Liver (tissue), 9 donors: ENCODE measurements around the gene GPR15LG. TPM values are rescaled to one million over a fixed set of nuclear protein-coding genes. Genes with fewer than 3 reads are reported as not detected.

Source experiments
- DNase-seq: peaks from one replicate; pipeline ENCODE4 v3.0.0-alpha.2; 2017; ENCODE audit warnings: low spot score
- H3K27ac ChIP-seq, 2 donors: one replicate each; pipeline ENCODE4 v1.7.0; 2013; ENCODE audit warnings: inconsistent platforms in 2 of 2, low read length in 2 of 2, control low read depth in 1 of 2, low read depth in 1 of 2, mild to moderate bottlenecking in 1 of 2
- H3K27me3 ChIP-seq, 4 donors: one replicate each; pipeline versions ENCODE4 v1.6.1 to v1.7.0; 2013; ENCODE audit warnings: low read length in 3 of 4, inconsistent platforms in 1 of 4, mild to moderate bottlenecking in 1 of 4, moderate library complexity in 1 of 4; ENCODE audit not compliant: control insufficient read depth in 4 of 4, insufficient read depth in 4 of 4
- H3K36me3 ChIP-seq, 4 donors: one replicate each; pipeline versions ENCODE4 v1.6.1 to v1.7.0; 2013; ENCODE audit warnings: low read length in 3 of 4, mild to moderate bottlenecking in 3 of 4, low read depth in 1 of 4, moderate library complexity in 1 of 4; ENCODE audit not compliant: control insufficient read depth in 4 of 4, insufficient read depth in 3 of 4
- H3K4me1 ChIP-seq, 4 donors: one replicate each; pipeline versions ENCODE4 v1.6.1 to v1.7.0; 2013; ENCODE audit warnings: low read length in 3 of 4, mild to moderate bottlenecking in 3 of 4, moderate library complexity in 1 of 4; ENCODE audit not compliant: control insufficient read depth in 4 of 4, insufficient read depth in 4 of 4
- H3K4me3 ChIP-seq, 3 donors: one replicate each; pipeline versions ENCODE4 v1.6.1 to v1.7.0; 2013; ENCODE audit warnings: low read length in 3 of 3, control low read depth in 1 of 3, low read depth in 1 of 3, mild to moderate bottlenecking in 1 of 3
- H3K9ac ChIP-seq, 2 donors: one replicate each; pipeline ENCODE4 v1.7.0; 2013; ENCODE audit warnings: low read length in 2 of 2, mild to moderate bottlenecking in 2 of 2, moderate library complexity in 2 of 2, control low read depth in 1 of 2, low read depth in 1 of 2
- H3K9me3 ChIP-seq, 4 donors: one replicate each; pipeline versions ENCODE4 v1.6.1 to v1.7.0; 2013; ENCODE audit warnings: low read length in 3 of 4; ENCODE audit not compliant: control insufficient read depth in 4 of 4
- ATF3 ChIP-seq: IDR thresholded peaks from 2 replicates; pipeline ENCODE4 v1.6.1; 2016; ENCODE audit warnings: antibody characterized with exemption
- CTCF ChIP-seq: fragments of 150-350 bp; IDR thresholded peaks from 2 replicates; pipeline ENCODE4 v1.5.1; 2017; ENCODE audit warnings: improper control_type of control experiment, low read depth, low read length; ENCODE audit not compliant: missing input control
- EGR1 ChIP-seq, 2 donors: IDR thresholded peaks; 2 replicates each; pipeline ENCODE4 v1.6.1; 2016 to 2018; ENCODE audit warnings: antibody characterized with exemption in 2 of 2, low read depth in 2 of 2
- FOXA1 ChIP-seq: IDR thresholded peaks from 2 replicates; pipeline ENCODE4 v1.6.1; 2016; ENCODE audit warnings: antibody characterized with exemption
- FOXA2 ChIP-seq: IDR thresholded peaks from 2 replicates; pipeline ENCODE4 v1.6.1; 2016; ENCODE audit warnings: antibody characterized with exemption
- GABPA ChIP-seq, 2 donors: IDR thresholded peaks in 1 of 2; conservative IDR thresholded peaks in 1 of 2; 2 replicates each; pipeline ENCODE4 v1.6.1; 2016; ENCODE audit warnings: antibody characterized with exemption in 2 of 2, mild to moderate bottlenecking in 1 of 2, moderate library complexity in 1 of 2
- HNF4A ChIP-seq, 2 donors: conservative IDR thresholded peaks; 2 replicates each; pipeline ENCODE4 v1.6.1; 2016; ENCODE audit warnings: antibody characterized with exemption in 2 of 2, mild to moderate bottlenecking in 2 of 2
- HNF4G ChIP-seq: IDR thresholded peaks from 2 replicates; pipeline ENCODE4 v1.6.1; 2016; ENCODE audit warnings: antibody characterized with exemption
- JUND ChIP-seq, 2 donors: IDR thresholded peaks; 2 replicates each; pipeline ENCODE4 v1.6.1; 2016; ENCODE audit warnings: antibody characterized with exemption in 2 of 2
- NR2F2 ChIP-seq: IDR thresholded peaks from 2 replicates; pipeline ENCODE4 v1.6.1; 2016; ENCODE audit warnings: antibody characterized with exemption
- RAD21 ChIP-seq, 2 donors: IDR thresholded peaks; 2 replicates each; pipeline ENCODE4 v1.6.1; 2016; ENCODE audit warnings: antibody characterized with exemption in 2 of 2, mild to moderate bottlenecking in 2 of 2
- REST ChIP-seq: IDR thresholded peaks from 2 replicates; pipeline ENCODE4 v1.6.1; 2016; ENCODE audit warnings: antibody characterized with exemption, mild to moderate bottlenecking
- RXRA ChIP-seq, 2 donors: IDR thresholded peaks; 2 replicates each; pipeline ENCODE4 v1.6.1; 2017 to 2018; ENCODE audit warnings: antibody characterized with exemption in 2 of 2, mild to moderate bottlenecking in 1 of 2
- SP1 ChIP-seq: IDR thresholded peaks from 2 replicates; pipeline ENCODE4 v1.6.1; 2018; ENCODE audit warnings: antibody characterized with exemption, mild to moderate bottlenecking
- TAF1 ChIP-seq: conservative IDR thresholded peaks from 2 replicates; pipeline ENCODE4 v1.6.1; 2016; ENCODE audit warnings: antibody characterized with exemption, mild to moderate bottlenecking
- YY1 ChIP-seq: IDR thresholded peaks from 2 replicates; pipeline ENCODE4 v1.6.1; 2016; ENCODE audit warnings: antibody characterized with exemption, mild to moderate bottlenecking
- ZBTB33 ChIP-seq: IDR thresholded peaks from 2 replicates; pipeline ENCODE4 v1.6.1; 2016; ENCODE audit warnings: antibody characterized with exemption
- WGBS: extraction: QIAGEN DNeasy Blood & Tissue Kit; methylation state at CpG from one replicate; pipeline ENCODE4 v1.1.7; 2013; 5-methylcytosine and 5-hydroxymethylcytosine counted together
- polyA plus RNA-seq, 2 donors: library from polyadenylated mRNA; stranded (reverse) in 1 of 2; unstranded in 1 of 2; fragments of 200-250 nt in 1 of 2; fragments of >200 nt in 1 of 2; fragmentation: Nextera tagmentation in 1 of 2; extraction: Ambion mirVana in 1 of 2; gene quantifications; one replicate each; pipeline versions ENCODE4 v1.2.1 to v1.2.3, GENCODE V29; 2013 to 2015
- total RNA-seq, 2 donors: library from RNA; depleted of rRNA; stranded (reverse); fragments of >200 nt; gene quantifications; one replicate each; pipeline ENCODE4 v1.2.3, GENCODE V29; 2014
- donor health status: healthy.
- donor health status: healthy.
- donor health status: healthy.
- donor health status: healthy.
- donor health status: healthy.

GPR15LG gene
- total and polyA plus RNA-seq, 4 donors: not detected

- Histone ChIP-seq H3K27me3 (peaks cover 0 to 1% (median 0%) of the 10 kb centered on the region in 4 donors), H3K9ac (no peak overlapping the region), H3K9me3 (no peaks in the 10 kb centered on the region), H3K4me3 (no peak overlapping the region), H3K27ac (no peak overlapping the region), H3K36me3 (no peaks in the 10 kb centered on the region), H3K4me1 (no peaks in the 10 kb centered on the region)
- DNase-seq: no peak
- TF ChIP-seq EGR1 (IDR thresholded peaks at IDR 0.05; ENCODE audit: low read depth in 2 of 2): no peak
- TF ChIP-seq ATF3: no peak
- no peak for TF ChIP-seq CTCF
- TF ChIP-seq JUND (IDR thresholded peaks at IDR 0.05): no peak
- TF ChIP-seq ZBTB33: no peak
- no peak for TF ChIP-seq TAF1
- no peak for TF ChIP-seq RAD21 (IDR thresholded peaks at IDR 0.05)
- no peak for TF ChIP-seq YY1
- TF ChIP-seq FOXA2: no peak
- no peak for TF ChIP-seq NR2F2
- TF ChIP-seq RXRA (IDR thresholded peaks at IDR 0.05): no peak
- no peak for TF ChIP-seq HNF4A (conservative IDR thresholded peaks at IDR 0.05)
- no peak for TF ChIP-seq REST
- TF ChIP-seq HNF4G: no peak
- TF ChIP-seq FOXA1: no peak
- 62% methylated on average over 3 of the region's 3 CpGs for WGBS
These were observed 15.2 kb downstream of the GPR15LG start for GRCh38 chr10:84188815-84189214.

- TF ChIP-seq HNF4G: no peak
- TF ChIP-seq RAD21 (IDR thresholded peaks at IDR 0.05): no peak
- TF ChIP-seq GABPA (IDR thresholded peaks at IDR 0.05 in 1 of 2, conservative IDR thresholded peaks at IDR 0.05 in 1 of 2): no peak
- no peak for TF ChIP-seq FOXA1
- TF ChIP-seq SP1: no peak
- TF ChIP-seq REST: no peak
- no peak for TF ChIP-seq ATF3
- TF ChIP-seq YY1: no peak
- TF ChIP-seq NR2F2: no peak
- TF ChIP-seq RXRA (IDR thresholded peaks at IDR 0.05): no peak
- no peak for TF ChIP-seq TAF1
These were observed 17.0 kb downstream of the GPR15LG start for GRCh38 chr10:84190621-84191020.

More at GRCh38 chr10:84190621-84191020, 17.0 kb downstream of the GPR15LG start:
- H3K9me3 ChIP-seq: no peaks in the 10 kb centered on the region
- H3K27ac ChIP-seq: no peak overlapping the region
- peaks cover 0 to 11% (median 5%) of the 10 kb centered on the region in 4 donors for H3K27me3 ChIP-seq
- WGBS: 82% methylated on average over 3 of the region's 3 CpGs
- H3K4me1 ChIP-seq: peaks cover 4 to 10% (median 7%) of the 10 kb centered on the region in 4 donors
- no peak for DNase-seq
- H3K9ac ChIP-seq: no peak overlapping the region
- H3K36me3 ChIP-seq: no peaks in the 10 kb centered on the region
- no peak overlapping the region for H3K4me3 ChIP-seq
